ENCODE data around the gene SCFD2. TPM values are rescaled to one million over a fixed set of nuclear protein-coding genes. Genes with fewer than 3 reads are reported as not detected.

The SCFD2 gene
- total and polyA plus RNA-seq, 8 donors, result 11.4 to 26.6 (median 13.7) TPM

GRCh38 chr4:52946855-52947254, 419.0 kb downstream of the SCFD2 start:
- no peaks in the 10 kb centered on the region for H3K27me3 ChIP-seq
- no peak overlapping the region for H3K4me3 ChIP-seq
- no peaks in the 10 kb centered on the region for H3K36me3 ChIP-seq
- H3K9me3 ChIP-seq, result no peaks in the 10 kb centered on the region
- ATAC-seq, result no peak
- TF ChIP-seq CTCF (IDR thresholded peaks at IDR 0.05), result no peak
- no peak for DNase-seq
- no peaks in the 10 kb centered on the region for H3K4me1 ChIP-seq
- H3K27ac ChIP-seq, result no peak overlapping the region
- intact Hi-C loops (cut with DNase I), result no loop called here

DNA sequence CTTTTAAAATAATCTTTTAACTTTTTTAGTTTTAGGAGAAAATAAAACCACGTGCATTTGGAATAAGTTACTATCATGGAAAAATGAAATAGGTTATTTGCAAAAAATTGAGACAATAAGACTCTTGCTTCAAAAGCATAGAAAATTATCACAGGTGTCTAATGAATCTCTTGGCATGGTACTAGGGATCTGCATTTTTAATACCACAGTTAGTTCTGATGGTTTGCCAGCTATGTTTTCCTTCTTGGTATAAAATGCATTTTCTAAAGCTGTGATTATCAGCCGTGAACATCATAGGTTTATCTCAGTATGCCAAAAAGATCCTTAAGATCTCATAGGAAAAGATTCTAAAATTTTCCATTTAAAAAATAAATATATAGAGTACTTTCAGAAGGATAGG, 419.9 kb downstream of the SCFD2 start:
- H3K4me1 ChIP-seq, result no peaks in the 10 kb centered on the region
- no peak overlapping the region for H3K4me3 ChIP-seq
- H3K36me3 ChIP-seq, result no peaks in the 10 kb centered on the region
- H3K9me3 ChIP-seq, result no peaks in the 10 kb centered on the region
- TF ChIP-seq CTCF (IDR thresholded peaks at IDR 0.05), result no peak
- H3K27me3 ChIP-seq, result no peaks in the 10 kb centered on the region
- intact Hi-C loops (cut with DNase I), result no loop called here
- DNase-seq (no peak), ATAC-seq (no peak)
- H3K27ac ChIP-seq, result no peak overlapping the region

DNA sequence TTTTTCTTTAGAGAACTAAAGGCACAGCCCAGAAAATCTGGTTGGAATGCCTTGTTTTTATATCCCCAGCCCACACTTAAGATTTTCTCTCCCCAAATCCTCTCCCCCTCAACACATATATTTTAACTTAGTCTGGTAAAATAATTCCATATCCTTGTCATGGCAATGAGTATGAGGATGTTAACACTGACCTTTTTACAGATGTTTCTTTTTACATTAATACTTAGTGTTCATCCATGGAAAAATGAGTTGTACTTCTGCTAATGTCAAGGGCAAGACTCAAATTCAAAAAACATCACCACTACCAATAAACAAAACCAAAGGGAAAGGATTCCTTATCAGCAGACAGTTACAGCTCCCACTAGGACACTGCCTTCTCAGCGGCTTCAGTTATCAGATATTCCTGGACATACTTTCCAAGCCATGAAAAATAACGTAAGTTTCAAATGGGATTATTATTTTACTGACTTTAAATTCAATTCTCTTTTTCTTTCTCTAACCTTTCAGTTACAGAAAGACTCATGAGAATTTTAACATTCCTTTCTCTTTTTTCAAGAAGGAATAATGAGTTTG, 420.4 kb downstream of the SCFD2 start:
- ATAC-seq (no peak), DNase-seq (no peak)
- Histone ChIP-seq H3K27me3 (no peaks in the 10 kb centered on the region), H3K4me3 (no peak overlapping the region), H3K36me3 (no peaks in the 10 kb centered on the region), H3K9me3 (no peaks in the 10 kb centered on the region), H3K4me1 (no peaks in the 10 kb centered on the region), H3K27ac (no peak overlapping the region)
- intact Hi-C loops (cut with DNase I), result no loop called here
- no peak for TF ChIP-seq CTCF (IDR thresholded peaks at IDR 0.05)

- Histone ChIP-seq H3K4me1 (no peaks in the 10 kb centered on the region), H3K36me3 (no peaks in the 10 kb centered on the region), H3K27me3 (no peaks in the 10 kb centered on the region), H3K9me3 (no peaks in the 10 kb centered on the region), H3K4me3 (no peak overlapping the region), H3K27ac (no peak overlapping the region)
- no peak for TF ChIP-seq CTCF (IDR thresholded peaks at IDR 0.05)
- DNase-seq (no peak), ATAC-seq (no peak)
- intact Hi-C loops (cut with DNase I), result no loop called here
These were observed 422.2 kb downstream of the SCFD2 start for GRCh38 chr4:52943677-52944076.

DNA sequence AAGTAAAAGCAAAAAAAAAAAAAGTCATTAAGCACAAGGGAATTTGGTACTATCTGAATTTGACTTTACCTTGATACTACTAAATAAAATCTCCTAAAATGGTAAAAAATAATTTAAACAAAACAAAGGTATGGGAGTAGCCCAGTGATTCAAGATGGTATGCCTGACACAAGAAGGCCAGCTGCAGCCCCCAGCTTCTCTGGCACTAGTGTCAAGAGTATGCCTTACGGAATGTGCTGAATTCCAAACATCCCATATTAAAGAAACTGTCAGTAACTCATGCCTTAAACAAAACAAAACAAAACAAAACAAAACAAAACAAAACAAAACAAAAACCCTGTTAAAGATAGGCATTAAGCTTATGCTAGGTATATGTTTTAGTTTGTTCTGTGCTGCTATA, 422.9 kb downstream of the SCFD2 start:
- Histone ChIP-seq H3K9me3 (no peaks in the 10 kb centered on the region), H3K36me3 (no peaks in the 10 kb centered on the region), H3K27ac (no peak overlapping the region), H3K4me1 (no peaks in the 10 kb centered on the region), H3K27me3 (no peaks in the 10 kb centered on the region), H3K4me3 (no peak overlapping the region)
- DNase-seq, result no peak
- no peak for ATAC-seq
- TF ChIP-seq CTCF (IDR thresholded peaks at IDR 0.05), result no peak
- intact Hi-C loops (cut with DNase I), result no loop called here

All from left lung (tissue), 10 donors.